Measurements from ENCODE around the gene ATP6AP1.
A peak's percentile ranks its signal among the peaks of the same experiment; 100 is the strongest.

Gene ATP6AP1

GRCh38 chrX:154443992-154444754 lies 15.7 kb downstream of the ATP6AP1 start, which contains the start of gene FAM50A:
FAM50A (plus strand) TSS chrX:154444141; CDS start chrX:154444236, 95 bp downstream.
- 0 out of 2 replicates have a peak, but pooled peaks have one; percentile 28 for TF ChIP-seq POLR2A (IDR thresholded peaks at IDR 0.05; ENCODE audit: low read depth, low read length)
- DNase-seq (ENCODE audit: insufficient read length, low spot score) (peak; percentile 47), FAIRE-seq (no peak)

- DNase-seq (ENCODE audit: insufficient read length, low spot score): no peak
- no peak for FAIRE-seq
- no peak for TF ChIP-seq POLR2A (IDR thresholded peaks at IDR 0.05; ENCODE audit: low read depth, low read length)
Observed at GRCh38 chrX:154444755-154445246, 16.3 kb downstream of the ATP6AP1 start.

- DNase-seq (ENCODE audit: insufficient read length, low spot score): no peak
- no peak for TF ChIP-seq POLR2A (IDR thresholded peaks at IDR 0.05; ENCODE audit: low read depth, low read length)
- no peak for FAIRE-seq
Observed at GRCh38 chrX:154445776-154446175, 17.3 kb downstream of the ATP6AP1 start.

- TF ChIP-seq POLR2A (IDR thresholded peaks at IDR 0.05; ENCODE audit: low read depth, low read length): no peak
- no peak for FAIRE-seq
Observed at GRCh38 chrX:154446430-154446829, 18.0 kb downstream of the ATP6AP1 start.

GRCh38 chrX:154448484-154448883 lies 20.0 kb downstream of the ATP6AP1 start:
- DNase-seq (ENCODE audit: insufficient read length, low spot score) (no peak), FAIRE-seq (no peak)
- no peak for TF ChIP-seq POLR2A (IDR thresholded peaks at IDR 0.05; ENCODE audit: low read depth, low read length)

More at GRCh38 chrX:154446430-154446829, 18.0 kb downstream of the ATP6AP1 start:
- no peak for DNase-seq (ENCODE audit: insufficient read length, low spot score)

- no peak for TF ChIP-seq POLR2A (IDR thresholded peaks at IDR 0.05; ENCODE audit: low read depth, low read length)
Observed at GRCh38 chrX:154449618-154450017, 21.1 kb downstream of the ATP6AP1 start.

GRCh38 chrX:154450312-154450711 lies 21.8 kb downstream of the ATP6AP1 start:
- no peak for TF ChIP-seq POLR2A (IDR thresholded peaks at IDR 0.05; ENCODE audit: low read depth, low read length)
- DNase-seq (ENCODE audit: insufficient read length, low spot score) (no peak), FAIRE-seq (no peak)

More at GRCh38 chrX:154449618-154450017, 21.1 kb downstream of the ATP6AP1 start:
- DNase-seq (ENCODE audit: insufficient read length, low spot score): no peak
- no peak for FAIRE-seq

GRCh38 chrX:154452823-154453222 lies 24.3 kb downstream of the ATP6AP1 start:
- no peak for FAIRE-seq
- DNase-seq (ENCODE audit: insufficient read length, low spot score): no peak
- TF ChIP-seq POLR2A (IDR thresholded peaks at IDR 0.05; ENCODE audit: low read depth, low read length): no peak

GRCh38 chrX:154457491-154458115 lies 29.1 kb downstream of the ATP6AP1 start:
- DNase-seq (ENCODE audit: insufficient read length, low spot score) (peak; percentile 60), FAIRE-seq (no peak)
- no peak for TF ChIP-seq POLR2A (IDR thresholded peaks at IDR 0.05; ENCODE audit: low read depth, low read length)

- TF ChIP-seq POLR2A (IDR thresholded peaks at IDR 0.05; ENCODE audit: low read depth, low read length): peak; percentile 87
- DNase-seq (ENCODE audit: insufficient read length, low spot score) (peak; percentile 62), FAIRE-seq (no peak)
Observed at GRCh38 chrX:154458116-154458953, 29.9 kb downstream of the ATP6AP1 start, which contains the start of gene PLXNA3. PLXNA3 (plus strand) TSS chrX:154458281; CDS start chrX:154460184, 1,903 bp downstream.

GRCh38 chrX:154458954-154459778 lies 30.7 kb downstream of the ATP6AP1 start:
- peak; percentile 65 for DNase-seq (ENCODE audit: insufficient read length, low spot score)
- no peak for FAIRE-seq
- 0 out of 2 replicates have a peak, but pooled peaks have one; percentile 6 for TF ChIP-seq POLR2A (IDR thresholded peaks at IDR 0.05; ENCODE audit: low read depth, low read length)

GRCh38 chrX:154459832-154460231 lies 31.4 kb downstream of the ATP6AP1 start:
- DNase-seq (ENCODE audit: insufficient read length, low spot score) (no peak), FAIRE-seq (no peak)
- no peak for TF ChIP-seq POLR2A (IDR thresholded peaks at IDR 0.05; ENCODE audit: low read depth, low read length)

- no peak for TF ChIP-seq POLR2A (IDR thresholded peaks at IDR 0.05; ENCODE audit: low read depth, low read length)
- no peak for FAIRE-seq
Observed at GRCh38 chrX:154460326-154460725, 31.8 kb downstream of the ATP6AP1 start.

More at GRCh38 chrX:154460326-154460725, 31.8 kb downstream of the ATP6AP1 start:
- no peak for DNase-seq (ENCODE audit: insufficient read length, low spot score)
